Raji (cell line): ENCODE data around the gene BCL11A.

Experiments used
- POLR2A ChIP-seq: IDR thresholded peaks from 2 replicates; pipeline ENCODE4 v1.6.1; 2011; ENCODE audit warnings: low read depth, low read length, control low read depth; ENCODE audit not compliant: insufficient read depth

The BCL11A gene

DNA sequence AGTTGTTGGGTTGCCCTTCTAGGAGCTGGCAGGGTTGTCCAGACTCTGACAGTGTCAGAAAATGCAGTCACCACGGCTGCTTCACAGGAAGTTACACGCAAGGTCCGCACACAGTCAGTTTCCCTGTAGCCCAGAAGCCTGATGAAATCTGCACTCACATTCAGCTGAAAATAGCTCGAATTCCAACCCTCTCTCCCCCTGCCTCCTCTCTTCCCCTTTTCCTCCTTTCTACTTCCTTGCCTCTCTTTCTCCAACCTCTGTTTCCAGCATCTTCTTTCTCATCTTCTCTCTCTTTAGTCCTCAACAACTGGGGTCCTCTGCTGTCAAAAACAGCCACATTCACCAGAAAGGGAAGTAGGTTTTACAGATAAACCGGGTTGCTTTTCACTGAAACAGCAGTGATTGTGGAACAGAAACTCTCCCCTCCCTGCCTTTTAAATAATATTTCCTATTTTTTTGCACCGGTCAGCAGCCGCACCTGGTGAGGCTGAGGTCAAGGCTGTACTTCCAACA lies 69.3 kb downstream of the BCL11A start:
- no peak for TF ChIP-seq POLR2A

DNA sequence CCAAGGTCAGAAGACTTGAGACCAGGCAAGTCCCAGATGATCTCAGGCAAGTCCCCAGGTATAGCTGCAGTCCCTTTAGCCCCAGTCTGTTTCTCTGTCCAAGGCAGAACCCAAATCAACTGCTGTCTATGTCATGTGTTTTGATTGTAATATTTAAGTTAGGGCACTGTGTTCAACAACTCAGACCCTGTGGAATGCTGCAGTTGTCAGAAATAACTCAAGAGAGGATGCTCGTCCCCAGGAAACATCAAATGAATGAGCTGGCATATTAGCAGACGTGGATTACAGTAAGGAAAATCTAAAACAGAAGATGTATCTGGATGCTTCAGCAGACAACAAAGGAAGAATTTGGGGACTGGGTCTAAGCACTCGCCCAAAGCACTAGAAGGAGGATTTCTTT lies 70.1 kb downstream of the BCL11A start:
- no peak for TF ChIP-seq POLR2A

- TF ChIP-seq POLR2A, result no peak
Measured at GRCh38 chr2:60482222-60482621, 71.2 kb downstream of the BCL11A start.

- no peak for TF ChIP-seq POLR2A
Measured at GRCh38 chr2:60481257-60481656, 72.2 kb downstream of the BCL11A start.

GRCh38 chr2:60480089-60480773 lies 73.2 kb downstream of the BCL11A start:
- no peak for TF ChIP-seq POLR2A

GRCh38 chr2:60479226-60480088 lies 74.0 kb downstream of the BCL11A start:
- no peak for TF ChIP-seq POLR2A

DNA sequence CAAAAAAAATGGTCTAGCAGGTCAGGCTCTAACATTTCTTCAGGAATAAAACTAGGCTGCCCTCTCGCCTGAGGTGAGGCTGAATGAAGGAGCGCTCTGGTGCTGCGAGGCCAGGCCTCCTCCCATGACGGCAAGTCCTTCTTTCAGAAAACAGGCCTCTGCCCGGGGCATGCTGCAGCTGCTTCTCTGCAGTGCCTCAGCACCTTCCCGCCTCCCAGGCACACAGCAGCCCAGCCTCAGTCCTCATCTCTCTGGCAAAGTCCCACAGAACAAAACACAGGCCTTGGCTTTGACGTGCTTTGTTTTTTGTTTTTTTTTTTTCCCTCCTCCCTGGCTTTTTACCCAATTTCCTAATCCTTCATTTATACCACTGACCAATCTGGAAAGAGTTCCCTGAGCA lies 74.8 kb downstream of the BCL11A start:
- TF ChIP-seq POLR2A, result no peak

DNA sequence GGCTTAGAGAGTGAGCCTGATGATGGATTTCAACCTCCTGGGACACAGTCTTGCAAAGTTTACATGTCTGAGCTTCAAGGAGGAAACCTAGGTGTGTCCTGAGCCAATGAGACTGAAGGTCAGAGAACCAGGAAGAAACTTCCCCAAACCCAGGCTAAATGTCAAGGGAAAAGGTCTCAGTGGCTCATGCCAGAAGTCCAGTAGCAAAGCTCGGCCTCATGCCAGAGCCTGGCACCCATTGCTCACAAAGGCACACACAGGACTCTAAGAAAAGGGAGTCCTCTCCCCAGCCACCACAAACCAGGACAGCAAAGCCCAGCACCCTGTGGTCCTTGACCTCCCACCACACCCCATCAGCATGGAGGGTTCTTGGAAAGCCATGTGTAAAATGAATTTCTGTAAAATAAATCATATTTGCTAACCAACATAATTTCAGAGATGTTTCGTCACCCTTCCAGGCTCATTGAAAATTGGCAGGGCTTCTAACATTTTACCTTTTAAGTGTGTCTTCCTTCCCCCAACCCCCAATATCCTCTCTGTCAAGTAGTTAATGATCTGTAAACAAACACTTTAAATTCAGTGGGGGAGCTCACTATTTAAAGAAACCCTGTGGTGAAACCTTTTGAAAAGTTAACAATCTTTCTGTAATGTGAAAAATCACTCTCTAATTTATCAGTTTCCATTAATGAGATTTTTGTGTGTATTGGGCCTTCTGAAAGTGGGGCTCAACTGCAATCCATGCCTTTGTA lies 77.1 kb downstream of the BCL11A start:
- TF ChIP-seq POLR2A, result no peak

- TF ChIP-seq POLR2A, result no peak
Measured at GRCh38 chr2:60475123-60475830, 78.2 kb downstream of the BCL11A start.

- no peak for TF ChIP-seq POLR2A
Measured at GRCh38 chr2:60474301-60474700, 79.2 kb downstream of the BCL11A start.

DNA sequence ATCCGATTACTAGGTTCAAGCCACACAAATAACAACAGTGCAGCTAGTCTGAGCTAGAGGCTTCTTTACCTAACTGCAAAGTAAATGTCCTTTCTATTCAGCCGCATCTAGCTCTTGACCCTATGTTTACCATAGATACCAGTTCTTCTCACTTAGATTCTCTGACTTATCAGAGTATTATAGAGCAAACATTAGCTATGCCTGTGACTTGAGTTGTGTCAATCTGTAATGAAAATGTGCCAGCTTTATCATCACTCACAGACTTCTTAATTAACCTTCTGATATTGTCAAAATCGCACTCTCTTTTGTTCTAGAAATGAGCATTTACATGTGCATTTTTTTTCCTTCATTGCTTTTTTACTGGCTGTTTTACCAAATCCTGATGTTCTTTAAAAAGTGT lies 79.9 kb downstream of the BCL11A start:
- no peak for TF ChIP-seq POLR2A

- no peak for TF ChIP-seq POLR2A
Measured at GRCh38 chr2:60472663-60473289, 80.7 kb downstream of the BCL11A start.

DNA sequence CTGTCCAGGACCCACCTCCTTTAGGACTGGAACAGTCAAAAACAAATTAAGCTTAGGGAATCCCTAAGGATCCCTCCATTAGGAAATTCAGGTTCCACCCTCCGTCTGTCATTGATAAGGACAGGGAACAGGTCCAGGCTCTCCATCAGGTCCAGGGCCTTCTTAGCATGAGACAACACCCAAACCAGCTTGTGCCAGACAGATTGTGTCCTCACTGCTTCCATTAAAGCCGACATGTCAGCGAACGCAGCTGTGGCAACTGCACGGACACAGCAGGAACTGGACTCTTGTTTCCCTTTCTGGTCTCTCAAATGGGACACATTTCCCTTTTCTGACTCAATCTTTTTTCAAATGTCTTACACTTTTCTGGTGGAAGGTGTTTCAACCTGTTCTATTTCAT lies 81.4 kb downstream of the BCL11A start:
- no peak for TF ChIP-seq POLR2A

DNA sequence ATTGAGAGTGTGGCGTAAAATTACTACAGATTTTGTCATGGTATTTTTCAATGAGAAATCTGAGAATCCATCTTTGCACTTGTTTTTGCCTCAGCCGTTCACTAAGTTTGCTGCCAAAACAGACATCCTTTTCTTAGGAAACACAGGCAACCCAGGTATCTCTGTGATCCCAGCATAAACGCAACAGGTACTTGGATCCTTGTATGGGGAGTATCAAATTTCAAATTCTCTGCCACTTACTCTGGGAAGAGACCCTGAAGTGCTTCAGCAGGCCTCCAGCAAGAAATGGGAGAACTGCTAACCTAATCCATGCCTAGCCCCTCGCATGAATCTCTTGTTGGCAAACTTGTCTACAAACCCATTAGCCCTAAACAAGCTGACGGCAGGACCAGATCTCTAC lies 83.1 kb downstream of the BCL11A start:
- no peak for TF ChIP-seq POLR2A
